GM18526 (cell line): ENCODE measurements around the gene ACOT13.

Source experiments
- POLR2A ChIP-seq: IDR thresholded peaks from 3 replicates; pipeline ENCODE4 v1.6.1; 2011; ENCODE audit not compliant: insufficient read length; ENCODE audit errors: extremely low read depth

The ACOT13 gene

DNA sequence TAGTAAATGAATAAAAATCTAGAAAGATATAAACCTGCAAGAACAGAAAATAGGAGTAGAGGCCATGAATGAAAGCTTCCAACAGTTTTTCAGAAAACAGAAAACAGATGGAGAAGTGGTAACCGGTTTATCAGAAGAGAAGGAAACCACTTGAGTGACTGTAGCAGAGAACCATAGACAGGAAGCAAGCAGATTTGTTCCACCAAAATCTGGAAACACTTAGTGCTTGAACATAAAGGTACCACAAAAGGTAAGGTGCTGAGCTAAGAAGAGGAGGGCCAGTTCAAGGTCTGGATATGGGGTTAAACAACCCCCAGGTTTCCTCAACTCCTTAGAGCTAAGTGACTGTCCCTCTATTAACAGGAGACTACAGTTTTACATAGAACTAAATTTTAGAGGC, 11.7 kb upstream of the ACOT13 start:
- no peak for TF ChIP-seq POLR2A

DNA sequence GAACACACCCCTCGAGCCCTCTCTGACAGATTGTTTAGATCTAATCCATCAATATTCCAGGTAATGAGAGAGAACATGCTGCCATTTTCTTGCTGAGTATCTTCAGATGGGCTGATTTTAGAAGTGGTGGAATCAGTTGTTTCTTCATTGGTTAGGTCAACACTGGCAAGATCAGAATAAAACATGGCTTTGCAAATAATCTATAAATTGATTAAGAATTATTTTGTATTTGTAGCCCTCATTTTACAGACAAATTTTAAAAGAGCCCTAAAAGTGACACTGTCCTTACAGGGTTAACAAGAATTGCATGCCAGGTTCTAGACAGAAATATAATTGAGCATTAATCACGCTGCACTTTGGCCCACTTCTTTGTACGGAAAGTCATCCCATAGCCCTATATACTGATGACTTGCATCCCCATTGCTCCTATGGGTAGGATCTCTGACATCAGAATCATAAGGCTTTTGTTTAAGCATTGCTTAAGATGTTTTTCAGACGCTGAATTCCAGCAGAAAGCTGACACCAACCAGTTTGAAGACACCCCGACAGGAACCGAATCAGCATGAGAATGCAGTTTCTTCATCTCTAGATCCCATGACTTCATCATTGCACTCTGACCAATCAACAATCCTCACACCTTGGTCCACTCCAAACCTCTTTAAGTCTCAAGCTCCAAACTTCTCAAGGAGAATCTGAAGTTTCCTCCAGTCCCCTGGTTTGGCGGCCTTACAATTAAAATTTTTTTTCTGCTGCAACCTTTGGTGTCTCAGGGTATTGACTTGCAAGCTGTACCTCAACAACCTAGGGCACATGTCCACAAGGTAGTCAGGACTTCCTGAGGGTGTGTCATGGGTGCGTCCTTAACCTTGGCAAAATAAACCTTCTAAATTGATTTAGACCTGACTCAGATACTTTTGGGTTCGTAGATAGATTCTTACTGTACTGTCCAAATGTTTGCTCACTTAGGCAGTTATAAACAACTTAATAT, 8.0 kb upstream of the ACOT13 start:
- TF ChIP-seq POLR2A: no peak

DNA sequence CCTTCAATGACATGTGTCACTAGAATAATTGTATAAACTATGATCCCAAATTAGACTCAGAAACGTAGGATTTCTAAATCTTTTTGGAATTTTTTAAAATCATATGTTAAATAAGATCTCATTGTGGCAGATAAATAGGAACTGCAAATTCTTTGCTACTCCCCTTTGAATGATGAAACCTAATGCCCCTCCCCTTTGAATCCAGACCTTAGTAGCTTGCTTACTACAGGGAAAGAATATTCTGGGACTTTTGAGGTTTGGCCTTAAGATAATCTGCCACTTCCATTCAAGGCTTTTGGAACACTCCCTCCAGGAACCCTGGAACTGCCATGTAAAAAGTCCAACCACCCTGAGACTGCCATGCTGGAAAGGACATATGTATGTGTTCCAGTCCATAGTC, 7.3 kb upstream of the ACOT13 start:
- TF ChIP-seq POLR2A: no peak

GRCh38 chr6:24660105-24660504, 6.8 kb upstream of the ACOT13 start:
- TF ChIP-seq POLR2A: no peak

DNA sequence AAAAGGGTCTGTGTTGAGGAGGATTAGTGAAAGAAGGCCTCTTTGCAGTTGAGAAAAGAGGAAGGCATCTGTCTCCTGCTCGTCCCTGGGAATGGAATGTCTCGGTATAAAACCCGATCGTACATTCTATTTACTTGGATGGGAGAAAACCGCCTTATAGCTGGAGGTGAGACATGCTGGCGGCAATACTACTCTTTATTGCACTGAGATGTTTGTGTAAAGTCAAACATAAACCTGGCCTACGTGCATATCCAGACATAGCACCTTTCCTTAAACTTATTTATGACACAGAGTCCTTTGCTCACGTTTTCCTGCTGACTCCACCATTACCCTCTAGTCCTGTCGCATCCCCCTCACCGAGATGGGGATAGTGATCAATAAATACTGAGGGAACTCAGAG, 4.6 kb upstream of the ACOT13 start:
- no peak for TF ChIP-seq POLR2A

- no peak for TF ChIP-seq POLR2A
Measured at GRCh38 chr6:24663189-24663588, 3.7 kb upstream of the ACOT13 start.

- no peak for TF ChIP-seq POLR2A
Measured at GRCh38 chr6:24664046-24664987, 2.6 kb upstream of the ACOT13 start.

- no peak for TF ChIP-seq POLR2A
Measured at GRCh38 chr6:24666097-24666640, 708 bp upstream of the ACOT13 start.

- no peak for TF ChIP-seq POLR2A
Measured at GRCh38 chr6:24667378-24667803, 514 bp downstream of the ACOT13 start.

DNA sequence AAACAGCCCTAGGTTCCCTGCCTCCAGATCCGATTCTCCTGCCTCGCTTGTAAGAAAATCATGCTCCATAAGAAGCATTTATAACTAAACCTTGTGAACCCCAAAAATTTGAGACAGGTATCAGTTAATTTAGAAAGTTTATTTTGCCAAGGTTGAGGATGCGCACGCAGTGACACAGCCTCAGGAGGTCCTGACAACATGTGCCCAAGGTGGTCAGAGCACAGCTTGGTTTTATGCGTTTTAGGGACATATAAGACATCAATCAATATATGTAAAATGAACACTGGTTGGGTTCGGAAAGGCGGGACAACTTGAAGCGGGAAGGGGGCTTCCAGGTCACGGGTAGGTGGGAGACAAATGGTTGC, 2.1 kb downstream of the ACOT13 start:
- TF ChIP-seq POLR2A: no peak

- no peak for TF ChIP-seq POLR2A
Measured at GRCh38 chr6:24672620-24673182, 5.8 kb downstream of the ACOT13 start.

- TF ChIP-seq POLR2A: no peak
Measured at GRCh38 chr6:24673625-24674024, 6.7 kb downstream of the ACOT13 start.

DNA sequence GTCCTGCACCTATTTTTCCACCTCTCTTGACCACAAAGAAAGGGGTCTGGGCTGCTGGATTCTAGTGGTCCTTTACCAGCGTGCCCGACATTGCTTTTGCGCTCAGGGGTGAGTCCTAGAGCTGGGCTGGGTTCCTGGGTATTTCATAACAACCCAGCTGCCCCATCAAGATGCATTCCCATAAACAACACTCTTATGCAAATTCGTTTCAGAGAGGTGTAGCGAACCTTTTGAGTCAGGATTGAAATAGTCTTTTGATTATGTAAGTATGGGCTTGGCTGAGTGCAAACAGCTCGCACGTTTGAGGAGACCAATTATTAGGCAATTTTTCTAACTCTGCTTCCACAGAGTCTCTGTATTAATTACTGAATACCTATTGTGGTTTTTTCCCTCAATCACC, 13.7 kb downstream of the ACOT13 start:
- TF ChIP-seq POLR2A: no peak

DNA sequence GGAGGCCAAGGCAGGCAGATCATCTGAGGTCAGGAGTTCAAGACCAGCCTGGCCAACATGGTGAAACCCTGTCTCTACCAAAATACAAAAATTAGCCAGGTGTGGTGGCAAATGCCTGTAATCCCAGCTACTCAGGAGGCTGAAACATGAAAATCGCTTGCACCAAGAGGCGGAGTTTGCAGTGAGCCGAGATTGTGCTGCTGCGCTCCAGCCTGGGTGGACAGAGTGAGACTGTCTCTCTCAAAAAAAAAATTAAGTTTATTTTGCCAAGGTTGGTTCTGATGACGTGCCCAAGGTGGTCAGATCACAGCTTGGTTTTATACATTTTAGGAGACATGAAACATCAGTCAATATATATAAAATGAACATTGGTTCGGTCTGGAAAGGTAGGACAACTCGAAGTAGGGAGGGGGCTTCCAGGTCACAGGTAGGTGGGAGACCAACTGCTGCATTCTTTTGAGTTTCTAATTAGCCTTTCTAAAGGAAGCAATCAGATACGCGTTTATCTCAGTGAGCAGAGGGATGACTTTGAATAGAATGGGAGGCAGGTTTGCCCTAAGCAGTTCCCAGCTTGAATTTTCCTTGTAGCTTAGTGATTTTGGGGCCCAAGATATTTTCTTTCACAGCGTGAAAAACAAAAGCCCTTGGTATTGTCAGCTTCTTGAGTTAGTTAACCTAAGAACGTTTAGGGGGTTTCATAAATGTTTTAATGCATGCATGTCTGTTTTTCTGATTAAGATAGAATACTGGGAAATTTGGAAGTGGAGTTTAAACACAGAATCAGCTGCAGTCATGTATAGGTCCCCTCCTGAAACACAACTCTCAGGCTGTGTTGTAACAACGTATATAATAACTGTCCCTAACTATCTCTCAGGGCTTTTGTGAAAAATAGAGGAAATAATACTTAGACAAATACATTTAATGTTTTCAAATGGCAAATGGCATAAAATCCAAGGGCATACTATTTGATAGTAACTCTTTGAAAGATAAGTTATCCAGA, 16.7 kb downstream of the ACOT13 start:
- TF ChIP-seq POLR2A: no peak
